HG03342 (cell line): ENCODE results near the gene ATP6V1C2.

Experiments
- ATAC-seq: cut with Tn5 transposase; IDR thresholded peaks from one replicate; pipeline ENCODE4 v1.9.1; 2021; ENCODE audit warnings: mild to moderate bottlenecking, moderate library complexity; ENCODE audit not compliant: unreplicated experiment

Gene ATP6V1C2

GRCh38 chr2:10721396-10722251 is at the start of gene ATP6V1C2:
ATP6V1C2 (plus strand) TSS chr2:10721630; CDS start chr2:10722850, 1,220 bp downstream.
- ATAC-seq = peak; percentile 68

- no peak for ATAC-seq
Measured at GRCh38 chr2:10675131-10675530, 46.3 kb upstream of the ATP6V1C2 start.

- ATAC-seq = no peak
Measured at GRCh38 chr2:10678225-10678624, 43.2 kb upstream of the ATP6V1C2 start.

- ATAC-seq = no peak
Measured at GRCh38 chr2:10680214-10680613, 41.2 kb upstream of the ATP6V1C2 start.

- ATAC-seq = no peak
Measured at GRCh38 chr2:10680957-10681356, 40.5 kb upstream of the ATP6V1C2 start.

- no peak for ATAC-seq
Measured at GRCh38 chr2:10686176-10686730, 35.2 kb upstream of the ATP6V1C2 start.

- ATAC-seq = peak; percentile 17
Measured at GRCh38 chr2:10688921-10689807, 32.3 kb upstream of the ATP6V1C2 start.

- no peak for ATAC-seq
Measured at GRCh38 chr2:10691521-10691920, 29.9 kb upstream of the ATP6V1C2 start.

GRCh38 chr2:10700078-10700803 is 21.2 kb upstream of the ATP6V1C2 start:
- ATAC-seq = no peak

GRCh38 chr2:10704034-10704594 is 17.3 kb upstream of the ATP6V1C2 start:
- no peak for ATAC-seq

GRCh38 chr2:10706033-10706432 is 15.4 kb upstream of the ATP6V1C2 start:
- ATAC-seq = no peak

GRCh38 chr2:10707831-10708230 is 13.6 kb upstream of the ATP6V1C2 start:
- no peak for ATAC-seq

- ATAC-seq = no peak
Measured at GRCh38 chr2:10709290-10709939, 12.0 kb upstream of the ATP6V1C2 start.

GRCh38 chr2:10712185-10712809 is 9.1 kb upstream of the ATP6V1C2 start:
- ATAC-seq = no peak

- ATAC-seq = no peak
Measured at GRCh38 chr2:10716581-10716980, 4.8 kb upstream of the ATP6V1C2 start.

GRCh38 chr2:10717628-10718027 is 3.8 kb upstream of the ATP6V1C2 start:
- no peak for ATAC-seq

- no peak for ATAC-seq
Measured at GRCh38 chr2:10720306-10720705, 1.1 kb upstream of the ATP6V1C2 start.

GRCh38 chr2:10720947-10721395 is 459 bp upstream of the ATP6V1C2 start:
- ATAC-seq = no peak

- no peak for ATAC-seq
Measured at GRCh38 chr2:10722252-10722825, 909 bp downstream of the ATP6V1C2 start.
